HG03108 (cell line): ENCODE data around the gene HIGD2A.

Source experiments
- ATAC-seq: cut with Tn5 transposase; IDR thresholded peaks from one replicate; pipeline ENCODE4 v1.9.1; 2021; ENCODE audit warnings: moderate library complexity; ENCODE audit not compliant: unreplicated experiment

HIGD2A gene, protein sequence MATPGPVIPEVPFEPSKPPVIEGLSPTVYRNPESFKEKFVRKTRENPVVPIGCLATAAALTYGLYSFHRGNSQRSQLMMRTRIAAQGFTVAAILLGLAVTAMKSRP

DNA sequence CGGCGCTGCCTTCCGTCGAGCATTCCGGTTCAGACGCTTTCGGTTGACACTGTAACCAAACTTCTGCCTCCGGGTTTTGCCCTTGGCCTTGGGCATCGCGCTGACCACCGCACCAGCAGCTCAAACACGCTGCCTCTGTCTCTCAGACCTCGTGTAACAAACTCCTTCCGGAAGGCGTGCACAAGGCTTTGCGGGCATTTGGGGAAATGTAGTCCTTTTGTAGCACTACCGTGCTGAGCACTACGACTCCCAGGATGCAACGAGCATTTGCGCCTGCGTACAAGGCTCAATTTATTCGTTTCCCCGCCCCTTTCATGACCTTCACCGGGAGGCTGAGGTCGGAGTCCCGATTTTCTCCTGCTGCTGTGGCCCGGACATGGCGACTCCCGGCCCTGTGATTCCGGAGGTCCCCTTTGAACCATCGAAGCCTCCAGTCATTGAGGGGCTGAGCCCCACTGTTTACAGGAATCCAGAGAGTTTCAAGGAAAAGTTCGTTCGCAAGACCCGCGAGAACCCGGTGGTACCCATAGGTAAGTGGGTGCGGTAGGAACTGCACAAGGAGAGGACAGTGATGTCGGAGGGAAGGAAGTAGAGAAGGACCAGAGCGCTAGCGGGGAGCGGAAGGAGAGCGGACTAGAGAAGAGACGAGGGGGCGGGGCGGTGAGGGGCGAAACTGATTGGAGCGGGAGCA, at the start of gene HIGD2A, which contains the start of gene NOP16:
Gene HIGD2A, plus strand, starts transcription at position 308 of the 691 bp plus-strand sequence. Its CDS starts 69 bp downstream, at position 377.
Gene NOP16, minus strand, starts transcription at position 155 of the 691 bp plus-strand sequence. Its CDS starts 59 bp downstream, at position 96.
- ATAC-seq, result peak; percentile 87

DNA sequence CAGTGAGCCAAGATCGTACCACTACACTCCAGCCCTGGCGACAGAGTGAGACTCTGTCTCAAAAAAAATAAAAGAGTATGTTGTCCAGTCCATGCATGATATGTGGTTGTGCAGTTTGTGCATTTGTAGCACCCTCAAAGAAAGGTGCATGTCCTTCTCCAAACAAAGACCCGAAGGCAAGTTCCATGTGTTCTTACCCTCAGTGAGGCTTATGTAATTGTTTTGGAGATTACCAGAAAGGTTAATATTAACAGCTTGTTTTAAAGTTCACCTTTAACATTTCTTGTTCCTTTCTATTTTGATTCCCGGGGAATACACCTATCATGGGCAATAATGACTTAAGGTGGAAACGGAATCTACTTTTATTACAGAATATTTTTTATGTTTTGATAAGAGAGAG, 49.2 kb upstream of the HIGD2A start:
- no peak for ATAC-seq

DNA sequence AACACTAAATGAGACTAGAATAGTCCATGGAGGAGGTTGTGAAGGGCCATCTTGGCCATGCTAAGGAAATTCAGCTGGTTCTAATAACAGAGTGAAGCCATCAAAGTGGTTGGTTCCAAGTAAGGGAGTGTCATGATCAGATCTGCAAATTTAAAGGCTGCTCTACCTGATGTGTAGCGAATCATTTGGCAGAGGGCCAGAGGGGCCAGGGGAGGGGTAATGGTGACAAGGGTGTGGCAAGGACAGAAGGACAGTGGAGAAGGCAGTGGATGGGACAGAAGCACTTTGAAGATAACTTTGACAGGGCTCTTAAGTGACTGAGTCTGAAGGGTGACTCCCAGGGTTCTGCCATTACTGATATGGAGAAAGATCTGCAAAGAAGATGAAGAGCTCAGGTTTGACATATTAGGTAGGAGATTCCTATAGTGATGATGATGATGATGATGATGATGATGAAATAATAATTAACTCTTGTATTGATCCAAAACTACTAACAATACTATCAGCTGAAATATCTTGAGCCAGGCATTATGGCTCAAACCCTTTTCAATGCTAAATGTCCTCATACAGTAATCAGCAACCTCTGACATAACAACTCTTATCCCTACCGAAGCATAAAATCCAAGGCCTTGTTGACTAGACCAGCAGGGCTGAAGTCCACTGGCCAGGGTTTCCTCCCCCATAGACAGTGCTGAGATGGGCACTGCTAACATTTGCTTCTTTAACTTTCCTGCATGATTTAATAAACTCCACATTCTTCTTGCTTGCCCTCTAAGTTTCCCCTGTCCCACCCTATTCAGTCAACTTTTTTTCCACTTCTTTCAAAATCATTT, 47.0 kb upstream of the HIGD2A start:
- no peak for ATAC-seq

DNA sequence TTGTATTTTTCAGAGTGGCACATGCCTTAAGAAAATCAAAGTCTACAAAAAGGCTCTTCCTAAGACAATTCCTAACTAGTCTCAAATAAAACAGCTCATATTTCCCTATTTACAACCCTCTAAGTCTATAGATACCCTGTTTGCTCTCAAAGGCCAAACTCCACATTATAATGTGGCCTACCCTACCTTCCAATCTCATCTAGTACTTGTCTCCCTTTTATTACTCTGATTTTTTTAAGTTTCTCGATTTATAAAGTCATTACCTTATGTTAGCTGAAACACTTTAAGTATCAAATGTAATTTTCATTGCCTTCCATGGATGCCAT, 46.4 kb upstream of the HIGD2A start:
- no peak for ATAC-seq

DNA sequence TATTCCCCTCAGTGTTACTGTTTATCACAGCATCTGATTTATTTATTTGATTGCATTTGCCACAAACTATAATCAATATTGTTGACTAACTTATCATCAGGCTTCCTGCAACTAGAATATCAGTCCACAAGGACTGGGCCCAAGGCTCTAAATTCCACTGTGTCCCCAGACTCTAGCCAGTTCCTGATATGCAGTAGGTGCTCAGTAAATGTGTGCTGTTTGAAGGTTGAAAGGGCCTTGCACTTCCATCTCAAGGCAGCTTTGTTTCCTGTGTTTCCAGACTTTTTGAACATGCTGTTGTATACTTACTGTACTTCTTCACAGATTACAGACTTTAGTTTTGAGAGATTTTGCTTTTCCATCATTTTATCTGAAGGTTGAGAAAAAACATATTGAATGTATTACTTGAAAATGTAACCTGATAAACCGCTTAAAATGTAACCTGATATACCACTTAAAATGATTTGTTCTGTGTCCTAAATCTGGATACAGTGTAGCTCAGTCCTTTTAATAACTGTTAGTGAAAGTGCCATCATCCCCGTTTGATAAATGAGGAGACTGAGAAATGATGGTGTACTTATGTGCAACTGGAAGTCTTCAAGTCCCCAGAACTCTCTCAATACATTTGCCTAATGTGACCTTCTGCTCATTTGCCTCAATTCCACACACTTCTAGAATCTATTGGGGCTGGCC, 45.6 kb upstream of the HIGD2A start:
- ATAC-seq, result no peak

DNA sequence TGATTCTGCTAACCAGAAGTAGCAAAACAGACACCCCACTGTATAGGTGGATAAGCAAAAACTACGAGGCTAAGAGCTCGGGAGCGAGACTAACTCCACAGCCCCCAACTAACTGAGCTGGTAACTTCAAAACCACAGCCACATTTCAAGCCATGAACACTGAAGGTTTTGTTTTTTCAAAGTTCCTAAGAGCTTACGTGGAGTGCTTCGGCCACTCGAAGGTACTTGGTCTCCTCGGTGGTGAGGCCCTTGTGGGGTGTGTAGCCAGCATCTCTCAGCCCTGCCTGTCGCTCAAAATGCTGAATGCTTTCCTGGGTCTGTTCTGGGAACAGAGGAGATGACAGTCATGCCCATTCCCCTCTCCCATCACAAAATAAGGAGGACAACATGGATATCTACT, 38.1 kb upstream of the HIGD2A start:
- ATAC-seq, result no peak

DNA sequence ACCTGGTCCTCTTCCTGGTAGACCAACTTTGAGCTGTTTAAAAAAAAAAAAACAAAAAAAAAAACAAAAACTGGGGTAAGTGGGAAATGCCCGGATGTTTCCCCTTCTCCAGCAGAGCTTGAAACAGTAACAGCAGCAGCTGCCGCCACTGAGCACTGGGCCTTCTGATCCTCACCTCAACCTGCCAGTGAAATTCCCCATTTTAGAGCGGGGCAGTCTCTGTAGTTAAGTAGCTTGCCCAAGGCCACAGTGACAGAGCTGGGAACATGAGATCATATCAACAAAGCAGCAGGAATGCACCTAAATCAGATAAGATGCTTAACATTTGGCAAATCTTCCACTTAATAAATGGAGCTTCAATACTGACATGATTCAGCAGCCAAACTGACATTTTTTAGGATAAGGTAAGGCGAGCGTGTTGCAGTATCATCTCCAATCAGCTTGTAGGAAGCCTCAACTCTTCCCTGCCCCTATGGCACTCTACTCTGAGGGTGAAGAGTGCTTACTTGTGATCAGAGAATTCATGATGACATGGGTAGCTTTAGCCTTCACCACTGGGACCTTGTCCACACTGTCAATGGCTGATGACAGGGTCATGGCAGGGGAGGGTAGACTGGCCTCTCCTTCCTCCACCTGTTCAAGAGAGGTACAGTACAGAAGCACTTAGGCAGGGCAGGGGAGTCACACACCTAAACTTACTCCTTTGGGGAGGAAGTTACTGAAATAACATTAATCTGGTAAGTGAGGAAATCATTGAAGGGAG, 36.3 kb upstream of the HIGD2A start:
- ATAC-seq, result peak; percentile 44

DNA sequence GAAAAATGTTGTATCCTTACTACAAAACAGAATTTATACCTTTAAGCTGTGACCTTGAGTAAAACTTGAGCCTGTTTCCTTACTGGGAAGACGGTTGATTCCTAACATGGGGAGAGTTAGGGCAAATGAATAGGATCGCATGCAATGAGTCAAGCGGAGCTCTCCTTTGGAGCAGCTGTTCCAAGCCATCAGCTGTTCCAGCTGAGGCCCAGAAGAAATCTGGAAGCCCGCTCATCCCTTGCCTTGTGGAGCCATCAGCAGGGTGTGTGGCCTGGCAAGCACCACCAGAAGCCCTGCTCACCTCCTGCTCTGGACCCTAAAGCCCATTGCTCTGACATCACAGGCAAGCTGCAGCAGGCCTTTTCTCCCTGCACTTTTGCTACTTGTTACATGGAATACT, 35.0 kb upstream of the HIGD2A start:
- ATAC-seq, result no peak

DNA sequence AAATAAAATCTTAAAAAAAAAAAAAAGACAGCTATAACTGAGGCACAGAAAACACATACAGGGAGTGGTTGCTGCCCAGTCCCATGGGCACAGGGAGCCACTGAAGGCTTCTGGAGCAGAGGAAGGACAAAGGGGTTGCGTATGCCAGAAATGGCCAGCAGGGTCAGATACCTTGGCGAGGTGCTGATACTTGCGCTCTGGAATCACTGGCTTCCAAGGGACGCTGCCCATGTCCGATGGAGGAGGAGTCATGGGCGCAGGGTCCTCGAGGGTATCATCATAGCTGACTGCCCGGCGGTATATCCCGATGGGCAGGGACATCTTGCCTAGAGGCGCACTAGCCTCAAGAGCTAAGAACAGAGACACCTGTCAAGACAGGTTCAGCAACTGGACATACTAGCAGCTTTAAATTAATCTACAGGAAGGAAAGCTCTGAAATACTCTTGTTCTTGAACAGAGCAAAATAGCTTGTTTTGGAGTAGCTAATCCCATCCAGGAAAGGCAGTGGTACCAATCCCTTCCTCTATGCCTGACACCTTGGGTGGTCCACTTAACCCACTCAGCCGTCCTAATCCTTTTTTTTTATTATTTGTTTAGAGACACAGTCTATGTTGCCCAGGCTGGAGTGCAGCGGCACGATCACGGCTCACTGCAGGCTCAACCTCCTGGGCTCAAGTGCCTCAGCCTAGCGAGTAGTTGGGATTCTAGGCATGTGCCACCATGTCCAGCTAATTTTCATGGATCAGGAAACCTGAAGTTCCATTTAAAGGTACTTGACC, 33.0 kb upstream of the HIGD2A start:
- ATAC-seq, result no peak

DNA sequence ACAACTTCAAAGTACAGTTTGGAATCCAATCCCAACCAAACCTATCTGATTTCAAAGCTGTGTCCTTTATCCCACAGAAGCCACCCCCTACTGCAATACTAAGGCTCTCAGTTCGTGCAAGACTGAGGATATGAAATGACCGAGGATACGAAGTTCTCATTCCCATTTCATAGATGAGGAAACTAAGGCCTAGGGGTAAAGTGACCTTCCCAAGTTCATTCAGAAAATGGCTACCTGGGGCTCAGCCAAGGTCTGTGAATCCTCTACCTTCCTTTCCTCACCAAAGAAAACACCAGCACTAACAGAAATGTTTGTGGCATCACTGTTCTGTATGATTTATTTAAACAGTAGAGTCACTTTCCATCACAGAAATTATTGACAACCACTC, 32.4 kb upstream of the HIGD2A start:
- no peak for ATAC-seq

DNA sequence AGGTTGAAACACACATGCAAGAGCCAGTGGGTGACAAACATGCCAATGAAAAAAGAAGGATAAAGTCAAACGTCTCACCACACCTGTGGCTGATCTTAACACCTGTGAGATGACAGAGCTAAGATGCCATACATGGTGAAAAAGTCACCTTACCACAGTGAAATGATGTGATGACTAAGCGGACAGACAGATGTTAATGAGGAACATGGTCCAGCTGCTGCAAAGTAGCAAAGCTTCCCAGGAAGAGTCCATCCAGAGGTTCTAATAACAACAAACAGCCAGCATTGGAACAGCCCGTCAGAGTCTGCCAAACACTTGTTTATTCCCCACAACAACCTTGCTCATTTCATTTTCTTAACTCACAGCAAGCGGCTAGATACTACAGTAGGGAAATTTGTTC, 28.9 kb upstream of the HIGD2A start:
- ATAC-seq, result no peak

DNA sequence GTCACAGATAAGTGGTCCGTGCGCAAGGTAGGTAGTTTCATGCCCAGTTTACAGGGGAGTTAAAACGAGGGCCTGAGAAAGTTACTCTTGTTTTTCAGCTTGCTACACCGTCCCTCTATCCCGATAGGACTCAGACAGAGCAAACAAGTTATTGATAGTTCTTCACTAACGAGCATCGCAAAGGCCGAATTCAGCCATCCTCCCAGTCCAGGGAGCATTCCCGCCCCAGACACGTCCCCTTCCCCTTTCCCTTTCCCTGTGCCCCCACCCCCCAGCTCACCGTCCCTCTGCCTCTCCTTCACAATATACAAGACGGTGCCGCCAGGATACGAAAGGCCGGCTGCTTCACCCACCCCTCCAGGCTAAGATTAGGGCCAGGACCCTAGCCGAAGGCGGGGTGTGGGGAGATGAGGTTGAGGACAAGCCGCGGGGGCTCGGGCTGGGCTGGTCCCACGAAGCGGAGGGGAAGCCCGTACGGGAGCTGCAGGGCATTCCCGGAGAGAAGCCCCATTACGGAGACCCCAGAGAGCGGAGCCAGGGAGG, 27.6 kb upstream of the HIGD2A start:
- peak; percentile 4 for ATAC-seq

DNA sequence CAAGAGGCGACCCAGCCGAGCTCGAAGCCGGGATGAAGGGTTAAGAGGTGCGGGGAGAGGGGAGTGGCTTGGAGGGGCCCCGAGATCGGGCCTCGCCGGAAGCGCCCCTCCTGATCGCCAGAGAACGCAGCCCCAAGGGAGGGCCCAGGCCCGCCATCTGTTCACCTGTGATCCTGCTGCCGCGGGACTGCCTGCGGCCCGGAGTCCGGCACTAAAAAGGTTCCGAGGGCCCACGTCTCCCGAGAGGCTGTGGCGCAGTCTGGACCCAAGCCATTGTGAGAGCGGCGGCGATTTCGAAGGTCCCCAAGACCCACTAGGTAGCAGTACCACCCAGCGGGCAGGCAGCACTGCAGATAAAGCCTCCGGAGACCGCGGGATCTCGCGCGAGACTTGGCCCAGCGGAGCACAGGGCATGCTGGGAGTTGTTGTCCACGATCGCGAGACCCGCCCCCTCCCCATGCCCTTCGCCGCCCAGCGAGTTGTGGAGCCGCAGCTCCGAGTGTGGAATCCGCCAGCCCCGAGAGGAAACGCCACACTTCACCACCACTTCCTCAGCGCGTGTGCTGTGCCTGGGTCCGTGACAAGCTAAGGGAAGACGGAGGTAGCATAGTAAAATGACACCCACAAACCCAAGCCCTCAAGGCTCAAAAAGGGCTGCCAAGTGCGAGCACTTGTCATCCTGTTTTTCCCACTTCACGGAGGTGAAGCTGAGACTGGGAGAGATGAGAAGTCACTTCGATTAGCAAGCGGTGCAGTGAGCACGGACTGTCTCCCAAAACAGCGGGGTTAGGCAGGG, 26.9 kb upstream of the HIGD2A start, which contains the start of gene KIAA1191:
Gene KIAA1191, minus strand, starts transcription at position 328 of the 796 bp plus-strand sequence. CDS start 2,256 bp downstream, outside the sequence.
- peak; percentile 92 for ATAC-seq

DNA sequence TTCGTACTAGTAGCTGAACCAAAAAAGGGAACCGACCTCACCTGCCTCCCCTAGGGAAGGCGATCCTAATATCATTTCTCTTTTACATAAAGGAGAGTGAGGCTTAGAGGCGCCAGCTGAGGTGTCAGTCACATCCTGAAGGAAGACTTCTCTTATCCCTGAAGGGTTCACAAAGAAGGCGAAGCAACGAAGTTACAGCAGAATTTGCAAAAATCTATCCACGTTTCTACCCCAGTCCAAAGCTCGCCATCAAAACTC, 26.4 kb upstream of the HIGD2A start:
- ATAC-seq, result no peak

DNA sequence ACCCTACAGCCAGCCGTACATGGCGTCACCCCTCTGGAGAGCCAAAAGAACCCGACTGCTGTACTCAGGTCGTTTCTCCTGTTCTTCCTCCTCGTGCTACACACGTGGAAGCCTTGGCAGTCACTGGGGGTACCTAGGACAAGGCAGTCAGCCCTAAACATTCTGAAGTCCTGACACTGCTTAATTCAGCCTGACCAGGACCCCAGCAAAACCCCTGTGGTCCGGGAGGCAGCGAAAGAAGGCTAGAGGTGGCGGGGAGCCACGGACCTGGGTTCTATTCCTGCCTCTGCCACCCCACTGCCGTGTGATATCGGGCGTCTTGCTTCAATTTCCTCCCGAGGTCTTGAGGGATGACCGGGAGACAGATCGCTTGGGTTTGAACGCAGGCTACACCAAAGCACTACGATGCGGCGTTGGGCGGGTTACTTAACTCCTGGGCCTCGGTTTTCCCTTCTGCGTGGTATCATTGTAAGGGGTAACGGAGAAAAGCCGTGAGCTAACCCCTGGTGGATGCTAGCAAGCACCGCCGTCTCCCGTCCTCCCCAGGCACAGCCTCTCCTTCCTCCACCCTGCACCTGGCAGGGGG, 23.7 kb upstream of the HIGD2A start:
- ATAC-seq, result no peak

DNA sequence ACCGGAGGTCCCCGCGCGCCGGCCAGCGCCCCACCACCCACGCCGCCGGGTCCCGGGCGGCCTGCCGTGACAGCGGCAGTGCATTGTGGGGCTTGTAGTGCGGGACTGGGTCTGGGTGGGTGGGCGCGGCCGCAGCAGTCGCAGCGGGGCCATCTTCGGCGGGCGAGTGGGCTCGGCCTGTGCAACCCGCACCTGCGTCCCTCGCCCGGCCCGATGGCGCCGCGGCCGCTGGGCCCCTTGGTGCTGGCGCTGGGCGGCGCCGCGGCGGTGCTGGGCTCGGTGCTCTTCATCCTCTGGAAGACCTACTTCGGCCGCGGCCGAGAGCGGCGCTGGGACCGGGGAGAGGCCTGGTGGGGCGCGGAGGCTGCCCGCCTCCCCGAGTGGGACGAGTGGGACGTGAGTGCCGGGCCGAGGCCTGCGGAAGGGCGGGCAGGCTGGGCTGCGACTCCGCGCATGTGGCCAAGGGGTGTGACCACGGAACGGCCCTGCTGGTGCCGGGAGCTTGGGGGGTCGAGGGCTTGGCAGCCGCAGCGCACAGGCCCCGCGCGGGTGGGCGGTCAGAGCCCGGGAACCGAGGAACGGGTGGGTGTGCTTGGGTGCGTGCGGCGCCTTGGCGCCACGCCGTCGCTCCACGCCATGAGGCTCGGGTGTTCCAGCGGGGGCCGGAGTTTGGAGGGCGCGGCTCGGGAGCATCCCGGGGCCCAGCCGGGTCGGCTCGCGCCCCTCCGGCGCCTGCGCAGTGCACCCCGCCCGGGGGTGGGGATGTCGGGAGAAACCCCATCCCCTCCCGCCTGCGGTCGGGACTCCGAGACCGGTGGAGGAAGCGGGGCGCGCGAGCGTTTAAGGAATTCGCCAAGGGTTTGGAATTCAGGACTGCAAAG, 23.0 kb upstream of the HIGD2A start, which contains the start of gene ARL10:
Gene ARL10, plus strand, starts transcription at position 137 of the 881 bp plus-strand sequence. Its CDS starts 77 bp downstream, at position 214.
- no peak for ATAC-seq

DNA sequence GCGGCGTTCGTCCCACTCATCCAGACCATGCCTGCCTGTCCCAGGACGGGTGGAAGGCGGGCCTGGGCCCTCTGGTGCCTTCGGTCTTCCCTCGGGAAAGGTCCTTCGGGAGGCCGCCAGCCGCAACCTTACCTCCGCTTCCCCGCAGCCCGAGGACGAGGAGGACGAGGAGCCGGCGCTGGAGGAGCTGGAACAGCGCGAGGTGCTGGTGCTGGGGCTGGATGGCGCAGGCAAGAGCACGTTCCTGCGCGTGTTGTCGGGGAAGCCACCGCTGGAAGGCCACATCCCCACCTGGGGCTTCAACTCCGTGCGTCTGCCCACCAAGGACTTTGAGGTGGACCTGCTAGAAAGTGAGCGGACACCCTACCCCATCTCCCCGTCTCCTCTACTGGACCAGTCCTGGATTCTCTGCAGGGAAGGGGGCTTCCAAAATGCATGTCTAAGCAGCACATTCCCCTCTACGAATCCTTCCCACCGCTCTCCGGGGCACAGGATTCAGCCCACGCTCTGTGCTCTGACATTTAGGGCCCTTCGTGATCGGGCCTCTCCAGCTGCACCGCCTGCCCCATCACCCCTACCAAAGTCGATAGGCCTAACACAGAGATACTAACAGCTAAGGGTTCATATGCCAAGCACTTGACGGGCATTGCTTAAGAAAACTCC, 22.2 kb upstream of the HIGD2A start:
- no peak for ATAC-seq
